A549 (cell line): ENCODE measurements around the gene EBI3. TPM values are rescaled to one million over a fixed set of nuclear protein-coding genes. Genes with fewer than 3 reads are reported as not detected.
"Not testable (repeated sequence)": the region's sequence is repeated elsewhere in the genome, so short reads cannot be mapped to it uniquely, and the experiment has no call there.

Experiments
- ATAC-seq, 2 experiments: fragments of 200-7000 bp in 1 of 2; fragments of >200 bp in 1 of 2; cut with Nextera tagmentation in 1 of 2; cut with Tn5 transposase in 1 of 2; 3 replicates each; pipeline versions ENCODE4 v1.8.0 to v1.9.1; 2018 to 2020; ENCODE audit warnings: mild to moderate bottlenecking in 1 of 2, moderate library complexity in 1 of 2
- CTCF ChIA-PET: fragments of 300-600 bp; sonication (Branson Sonifier 250); formaldehyde crosslinking; extraction: SDS; loops from one replicate; lab custom pipeline; 2021; ENCODE audit warnings: antibody characterized with exemption, inconsistent platforms; lab: Yijun Ruan, JAX
- POLR2A ChIA-PET: fragments of 350-600 bp; formaldehyde crosslinking; extraction: SDS; loops from one replicate; lab custom pipeline; 2021; ENCODE audit warnings: antibody characterized with exemption, inconsistent platforms; lab: Yijun Ruan, JAX
- DNase-seq, 2 experiments: peaks; one replicate each; pipeline versions ENCODE4 v3.0.0 to v3.0.0-alpha.2; 2011 to 2016; ENCODE audit warnings: low read depth in 1 of 2, low spot score in 1 of 2
- FAIRE-seq: peaks from 2 replicates; lab custom pipeline; 2011; peaks lifted over from hg19 to GRCh38; lab: Jason Lieb, UNC
- H3K27ac ChIP-seq, 2 experiments: fragments of >200 bp; sonication (Bioruptor Twin); formaldehyde crosslinking; 3 replicates each; pipeline ENCODE4 v1.5.1; 2016 to 2017
- H3K4me1 ChIP-seq: fragments of >200 bp; sonication (Bioruptor Twin); formaldehyde crosslinking; 3 replicates; pipeline ENCODE4 v1.6.1; 2016
- H3K4me2 ChIP-seq: fragments of >200 bp; sonication (Bioruptor Twin); formaldehyde crosslinking; 3 replicates; pipeline ENCODE4 v1.6.1; 2016
- H3K4me3 ChIP-seq: fragments of >200 bp; sonication (Bioruptor Twin); formaldehyde crosslinking; 3 replicates; pipeline ENCODE4 v1.5.1; 2016
- H3K9me3 ChIP-seq: fragments of >200 bp; sonication (Bioruptor Twin); formaldehyde crosslinking; 3 replicates; pipeline ENCODE4 v1.6.1; 2016
- ATOH8 ChIP-seq: fragments of 250-450 bp; sonication (Bioruptor Pico); IDR thresholded peaks from 2 replicates; pipeline ENCODE4 v1.5.0; 2020; ENCODE audit warnings: low read depth, mild to moderate bottlenecking, moderate library complexity
- CBX2 ChIP-seq: fragments of 200-600 bp; sonication (generic); IDR thresholded peaks from 2 replicates; pipeline ENCODE4 v1.6.1; 2016; ENCODE audit warnings: low read depth, mild to moderate bottlenecking, borderline replicate concordance
- CEBPB ChIP-seq, 2 experiments: fragments of >200 bp in 1 of 2; sonication (Bioruptor Twin) in 1 of 2; formaldehyde crosslinking in 1 of 2; IDR thresholded peaks; 2 replicates each; pipeline ENCODE4 v1.6.1; 2012 to 2016
- EHF ChIP-seq: fragments of 250-450 bp; sonication (Bioruptor Pico); IDR thresholded peaks from 2 replicates; pipeline ENCODE4 v1.5.0; 2020; ENCODE audit warnings: mild to moderate bottlenecking
- EHMT2 ChIP-seq: fragments of 200-600 bp; sonication (generic); IDR thresholded peaks from 2 replicates; pipeline ENCODE4 v1.6.1; 2016; ENCODE audit warnings: antibody characterized with exemption, low read depth, mild to moderate bottlenecking, moderate library complexity
- ELK1 ChIP-seq: fragments of 150-350 bp; IDR thresholded peaks from 2 replicates; pipeline ENCODE4 v1.6.1; 2014; ENCODE audit warnings: low read depth, mild to moderate bottlenecking, low read length
- FOSL2 ChIP-seq, 2 experiments: fragments of 450-650 bp in 1 of 2; fragments of >200 bp in 1 of 2; sonication (Bioruptor Twin) in 1 of 2; formaldehyde crosslinking; IDR thresholded peaks; 2 replicates each; pipeline versions ENCODE4 v1.5.0 to v1.6.1; 2016 to 2020; ENCODE audit warnings: mild to moderate bottlenecking in 1 of 2, moderate library complexity in 1 of 2
- GATA3 ChIP-seq: IDR thresholded peaks from 2 replicates; pipeline ENCODE4 v1.6.1; 2012; ENCODE audit warnings: borderline replicate concordance
- HEYL ChIP-seq: fragments of 250-450 bp; sonication (Bioruptor Pico); IDR thresholded peaks from 2 replicates; pipeline ENCODE4 v1.8.0; 2021; ENCODE audit warnings: mild to moderate bottlenecking, moderate library complexity
- HOXA7 ChIP-seq: fragments of 250-450 bp; sonication (Bioruptor Pico); IDR thresholded peaks from 2 replicates; pipeline ENCODE4 v1.5.0; 2020; ENCODE audit warnings: mild to moderate bottlenecking, moderate library complexity
- JUNB ChIP-seq: fragments of >200 bp; sonication (Bioruptor Twin); formaldehyde crosslinking; IDR thresholded peaks from 2 replicates; pipeline ENCODE4 v1.6.1; 2016
- MYC ChIP-seq: IDR thresholded peaks from 2 replicates; pipeline ENCODE4 v1.6.1; 2012; ENCODE audit warnings: mild to moderate bottlenecking, inconsistent platforms, low read length, improper control_type of control experiment, borderline replicate concordance
- NFE2L2 ChIP-seq: fragments of 150-350 bp; conservative IDR thresholded peaks from 2 replicates; pipeline ENCODE4 v1.6.1; 2014; ENCODE audit warnings: low read length
- POLR2AphosphoS2 ChIP-seq: conservative IDR thresholded peaks from 2 replicates; pipeline ENCODE4 v1.6.1; 2012; ENCODE audit warnings: low read length, improper control_type of control experiment, inconsistent platforms
- REST ChIP-seq: fragments of 200-600 bp; sonication (generic); IDR thresholded peaks from 2 replicates; pipeline ENCODE4 v1.6.1; 2016; ENCODE audit warnings: antibody characterized with exemption, mild to moderate bottlenecking, moderate library complexity
- RFX5 ChIP-seq: fragments of 450-650 bp; IDR thresholded peaks from 2 replicates; pipeline ENCODE4 v1.7.1; 2014; ENCODE audit warnings: antibody characterized with exemption, mild to moderate bottlenecking, moderate library complexity
- SMC3 ChIP-seq: fragments of >200 bp; sonication (Bioruptor Twin); formaldehyde crosslinking; IDR thresholded peaks from 3 replicates; pipeline ENCODE4 v1.6.1; 2018; ENCODE audit warnings: inconsistent platforms
- TFCP2L1 ChIP-seq: fragments of 250-450 bp; sonication (Bioruptor Pico); IDR thresholded peaks from 2 replicates; pipeline ENCODE4 v1.5.0; 2021; ENCODE audit warnings: mild to moderate bottlenecking
- USF2 ChIP-seq: fragments of 450-650 bp; IDR thresholded peaks from 2 replicates; pipeline ENCODE4 v1.6.1; 2014; ENCODE audit warnings: antibody characterized with exemption
- ZFP36 ChIP-seq: fragments of 450-650 bp; IDR thresholded peaks from 2 replicates; pipeline ENCODE4 v1.6.1; 2014; ENCODE audit warnings: borderline replicate concordance; ENCODE audit not compliant: partially characterized antibody
- ZNF302 ChIP-seq: fragments of 250-450 bp; sonication (Bioruptor Pico); IDR thresholded peaks from 2 replicates; pipeline ENCODE4 v1.9.0; 2021; ENCODE audit warnings: inconsistent platforms, mild to moderate bottlenecking, moderate library complexity
- WGBS: methylation state at CpG from one replicate; pipeline ENCODE4 v1.1.6; 2017; ENCODE audit errors: missing lambda C conversion rate; 5-methylcytosine and 5-hydroxymethylcytosine counted together
- polyA plus RNA-seq, 4 experiments: library from polyadenylated mRNA; depleted of rRNA in 3 of 4; stranded (reverse); fragments of >200 nt; fragmentation: RNase III in 1 of 4; extraction: RNeasy Plus Mini Kit Qiagen cat#74134 plus additional on column Dnase treatment in 1 of 4; gene quantifications; 2 replicates in 3 of 4; 3 replicates in 1 of 4; pipeline ENCODE4 v1.2.3, GENCODE V29; 2011 to 2017

The EBI3 gene
- polyA plus RNA-seq, 2 of the 4 experiments (the other 2 are of a cell fraction), result 1.1 to 3.6 TPM

- peaks cover 3% of the 10 kb centered on the region; the same call in 1 of the 3 replicates for H3K4me1 ChIP-seq
- no peak overlapping the region for H3K27ac ChIP-seq
- TF ChIP-seq ZNF302 (CRISPR knock-in tag) (no peak), ZFP36 (peak; percentile 95), JUNB (no peak), FOSL2 (IDR thresholded peaks at IDR 0.05) (no peak), FOSL2 (CRISPR knock-in tag; IDR thresholded peaks at IDR 0.05) (no peak), HOXA7 (CRISPR knock-in tag) (no peak)
- H3K4me3 ChIP-seq, result no peak overlapping the region
- ChIA-PET POLR2A (no interaction called here), CTCF (interaction anchor here (0.7 to 1.9 kb wide), 7 partner anchors 13 to 47 kb away, joined by 3 to 10 read pairs (median 4); no protein-coding TSS in a partner anchor)
- WGBS, result 87% methylated on average over 10 of the region's 10 CpGs
- FAIRE-seq (no peak), ATAC-seq (no peak), DNase-seq (no peak)
- H3K4me2 ChIP-seq, result no peak overlapping the region
- no peaks in the 10 kb centered on the region for H3K9me3 ChIP-seq
Observed at GRCh38 chr19:4187313-4188122, 41.8 kb upstream of the EBI3 start.

GRCh38 chr19:4189641-4190040 is 39.7 kb upstream of the EBI3 start:
- no peak for TF ChIP-seq ATOH8 (CRISPR knock-in tag)
- peak; percentile 50 for TF ChIP-seq ZFP36
- no peak for TF ChIP-seq GATA3
- TF ChIP-seq, all 56 proteins: peak for 1
- no peak for DNase-seq
- no peak overlapping the region for H3K4me3 ChIP-seq
- ChIA-PET CTCF (interaction anchor here (1.2 to 3.0 kb wide), 6 partner anchors 10 to 155 kb away, joined by 3 to 13 read pairs (median 6); no protein-coding TSS in a partner anchor), POLR2A (no interaction called here)
- no peak for ATAC-seq
- H3K27ac ChIP-seq, result no peak overlapping the region
- H3K9me3 ChIP-seq, result no peaks in the 10 kb centered on the region
- no peak for FAIRE-seq
- H3K4me1 ChIP-seq, result peaks cover 3% of the 10 kb centered on the region; the same call in 1 of the 3 replicates
- WGBS, result 63% methylated on average over 5 of the region's 5 CpGs
- no peak overlapping the region for H3K4me2 ChIP-seq

GRCh38 chr19:4192537-4192936 is 36.8 kb upstream of the EBI3 start:
- H3K4me2 ChIP-seq, ATAC-seq, DNase-seq, H3K4me3 ChIP-seq, H3K9me3 ChIP-seq, POLR2A ChIA-PET, FAIRE-seq, H3K4me1 ChIP-seq, H3K27ac ChIP-seq: not testable (repeated sequence)
- CTCF ChIA-PET, result interaction anchor here (1.0 to 1.4 kb wide), 2 partner anchors 52 to 76 kb away, joined by 3 to 8 read pairs; no protein-coding TSS in a partner anchor
- 65% methylated on average over 3 of the region's 3 CpGs for WGBS

GRCh38 chr19:4194353-4194752 is 35.0 kb upstream of the EBI3 start:
- FAIRE-seq (no peak), DNase-seq (no peak), ATAC-seq (peak in 1 of 2 experiments; percentile 19; a peak in 2 of 6 replicates)
- H3K9me3 ChIP-seq, result no peaks in the 10 kb centered on the region
- peaks cover 10% of the 10 kb centered on the region; the same call in 2 of the 3 replicates for H3K4me1 ChIP-seq
- ChIA-PET POLR2A (no interaction called here), CTCF (interaction anchor here (1.5 kb wide), 1 partner anchor 11 kb away, joined by 3 read pairs; no protein-coding TSS in a partner anchor)
- H3K27ac ChIP-seq, result no peak overlapping the region
- no peak overlapping the region for H3K4me2 ChIP-seq
- WGBS, result 32% methylated on average over 7 of the region's 7 CpGs
- no peak overlapping the region for H3K4me3 ChIP-seq
- no peak for TF ChIP-seq USF2
- TF ChIP-seq EHMT2, result no peak
- TF ChIP-seq ELK1, result no peak
- no peak for TF ChIP-seq CBX2
- TF ChIP-seq SMC3, result no peak
- TF ChIP-seq REST, result no peak
- no peak for TF ChIP-seq HEYL (CRISPR knock-in tag)
- no peak for TF ChIP-seq RFX5
- no peak for TF ChIP-seq EHF
- no peak for TF ChIP-seq TFCP2L1 (CRISPR knock-in tag)
- no peak for TF ChIP-seq POLR2AphosphoS2
- no peak for TF ChIP-seq NFE2L2
- TF ChIP-seq CEBPB (IDR thresholded peaks at IDR 0.05), result no peak
- no peak for TF ChIP-seq MYC
- TF ChIP-seq JUNB, result no peak
